ENCODE results near the gene TRUB2.
"Not testable (repeated sequence)": the region's sequence is repeated elsewhere in the genome, so short reads cannot be mapped to it uniquely, and the experiment has no call there.

TRUB2 gene

GRCh38 chr9:128340691-128341434 lies 18.6 kb upstream of the TRUB2 start:
- peak; percentile 64 for DNase-seq

GRCh38 chr9:128339761-128340690 lies 17.8 kb upstream of the TRUB2 start, which contains the start of gene SLC27A4:
TSS of gene SLC27A4 (plus strand) at chr9:128340527. CDS start at chr9:128343133, 2,606 bp downstream.
- DNase-seq = peak; percentile 82

- DNase-seq = not testable (repeated sequence)
Measured at GRCh38 chr9:128338852-128339614, 16.8 kb upstream of the TRUB2 start.

- no peak for DNase-seq
Measured at GRCh38 chr9:128337936-128338335, 15.7 kb upstream of the TRUB2 start.

DNA sequence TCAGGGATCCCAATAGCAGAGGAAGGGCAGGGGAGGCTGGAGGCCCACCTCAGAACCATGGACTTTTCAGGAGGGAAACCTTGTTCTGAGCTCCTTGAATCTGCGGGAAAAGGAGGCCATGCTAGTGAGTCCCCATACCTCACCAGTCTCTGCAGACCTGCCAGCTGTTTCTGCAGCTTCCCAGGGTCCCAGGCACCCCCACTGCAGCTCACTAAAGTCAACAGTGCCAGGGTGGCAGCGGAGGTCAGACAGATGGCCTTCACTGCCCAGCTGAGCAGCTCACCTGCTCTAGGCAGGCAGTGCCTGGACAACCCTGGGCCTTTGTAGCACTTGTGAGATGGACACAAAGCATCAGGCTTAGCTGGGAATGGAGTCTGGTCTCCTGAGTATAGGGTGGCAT lies 13.7 kb upstream of the TRUB2 start:
- DNase-seq = no peak

- DNase-seq = no peak
Measured at GRCh38 chr9:128335161-128335560, 12.9 kb upstream of the TRUB2 start.

- DNase-seq = no peak
Measured at GRCh38 chr9:128333451-128333869, 11.2 kb upstream of the TRUB2 start.

GRCh38 chr9:128325629-128326028 lies 3.4 kb upstream of the TRUB2 start:
- DNase-seq = no peak

GRCh38 chr9:128324401-128324800 lies 2.2 kb upstream of the TRUB2 start:
- no peak for DNase-seq

- no peak for DNase-seq
Measured at GRCh38 chr9:128323791-128324190, 1.5 kb upstream of the TRUB2 start.

DNA sequence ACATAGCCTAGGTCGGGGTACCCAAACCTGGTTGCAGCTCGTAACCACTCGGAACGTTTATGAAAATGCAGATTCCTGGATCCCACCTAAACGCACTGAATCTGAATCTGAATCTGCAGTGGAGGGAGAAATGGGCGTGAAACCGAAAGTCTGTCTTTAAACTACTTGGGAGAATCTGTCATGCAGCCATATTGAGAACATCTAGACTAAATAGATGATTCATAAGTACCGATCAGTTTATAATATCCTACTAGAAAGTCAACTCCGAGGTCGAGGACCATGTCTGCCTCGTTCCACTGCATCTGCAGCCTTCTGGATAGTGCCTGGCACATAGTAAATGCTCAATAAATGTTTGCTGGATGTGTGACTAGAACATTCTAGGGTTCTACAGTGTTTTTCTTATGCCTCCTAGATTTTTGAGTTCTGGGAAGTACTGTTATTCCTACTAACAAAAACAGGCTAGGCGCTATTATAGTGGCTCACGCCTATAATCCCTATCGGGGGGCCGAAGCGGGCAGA lies 1.0 kb upstream of the TRUB2 start:
- DNase-seq = no peak

DNA sequence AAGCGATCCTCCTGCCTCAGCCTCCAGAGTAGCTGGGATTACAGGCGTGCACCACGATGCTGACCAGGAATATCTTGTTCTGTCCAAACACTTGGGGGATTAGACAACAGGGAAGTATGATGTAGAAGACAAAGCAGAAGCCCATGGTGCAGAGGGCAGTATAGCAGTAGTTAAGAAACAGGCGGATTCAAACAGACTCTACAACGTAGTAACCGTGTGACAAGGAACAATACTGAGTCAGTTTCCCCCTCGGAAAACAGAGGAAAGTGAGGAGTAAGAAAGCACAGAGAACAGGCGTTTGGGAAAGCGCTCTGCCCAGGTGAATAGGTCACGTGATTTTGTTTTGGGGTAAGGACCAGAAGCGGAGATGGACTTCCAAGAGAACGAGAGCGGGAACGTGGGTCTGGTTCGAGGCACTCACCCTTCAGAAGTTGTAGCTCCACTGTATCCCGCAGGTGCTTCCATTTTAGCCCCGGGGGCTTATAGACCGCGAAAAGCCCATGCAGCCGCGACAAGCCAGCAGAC lies 306 bp downstream of the TRUB2 start:
- no peak for DNase-seq

DNA sequence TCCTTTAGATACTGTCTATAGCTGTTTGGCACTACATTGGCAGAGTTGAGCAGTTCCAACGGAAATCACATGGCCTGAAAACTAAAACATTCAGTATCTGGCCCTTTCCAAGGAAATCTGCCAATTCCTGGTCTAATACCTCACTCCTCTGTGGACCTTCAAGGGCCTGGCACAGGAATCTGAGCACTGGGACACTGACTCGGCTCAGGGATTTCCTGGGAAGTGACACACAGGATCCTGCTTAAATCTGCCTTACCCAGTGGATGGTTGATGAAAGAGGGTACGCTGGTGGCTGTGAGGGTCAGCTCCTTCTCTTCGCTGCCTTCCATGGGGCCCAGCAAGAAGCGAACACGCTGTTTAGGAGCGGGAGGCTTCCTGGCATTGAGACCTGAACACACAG lies 904 bp downstream of the TRUB2 start:
- DNase-seq = no peak

DNA sequence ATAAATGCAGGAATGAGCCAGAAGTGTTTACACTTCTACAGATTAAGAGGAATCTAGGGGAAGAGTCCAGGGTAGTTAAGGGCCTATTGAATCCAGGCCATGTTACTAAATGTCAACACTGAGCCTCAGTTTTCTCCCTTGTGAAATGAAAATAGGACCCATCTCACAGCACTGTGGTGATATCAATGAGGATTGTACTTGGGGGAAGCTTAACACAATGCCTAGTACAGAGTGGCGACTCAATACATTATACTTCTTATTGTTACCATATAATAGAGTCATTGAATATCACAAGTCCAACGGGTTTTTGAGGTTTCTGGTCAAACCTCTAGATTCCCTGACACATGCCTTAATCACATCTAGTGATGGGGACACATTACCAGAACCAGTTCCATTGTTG lies 4.6 kb downstream of the TRUB2 start:
- DNase-seq = no peak

DNA sequence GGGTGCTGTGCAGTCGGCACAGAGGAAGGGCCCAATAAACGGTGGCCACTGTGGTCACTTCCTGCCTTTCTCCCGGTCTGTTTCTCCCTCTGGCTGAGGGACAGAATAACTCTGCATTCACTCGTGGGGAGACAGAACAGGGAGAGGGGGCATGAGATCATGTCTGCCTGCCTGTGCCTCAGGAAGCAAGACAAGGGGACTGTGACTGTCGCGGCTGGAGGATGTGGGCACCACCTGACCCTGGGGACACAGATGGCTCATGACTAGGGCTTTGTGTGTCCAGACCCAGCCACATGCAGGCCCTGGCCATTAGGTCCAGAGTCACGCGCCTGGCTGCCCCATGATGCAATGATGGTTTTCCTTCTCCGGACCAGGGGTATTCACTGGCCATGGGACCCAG lies 5.8 kb downstream of the TRUB2 start:
- no peak for DNase-seq

- no peak for DNase-seq
Measured at GRCh38 chr9:128314697-128315096, 7.5 kb downstream of the TRUB2 start.

DNA sequence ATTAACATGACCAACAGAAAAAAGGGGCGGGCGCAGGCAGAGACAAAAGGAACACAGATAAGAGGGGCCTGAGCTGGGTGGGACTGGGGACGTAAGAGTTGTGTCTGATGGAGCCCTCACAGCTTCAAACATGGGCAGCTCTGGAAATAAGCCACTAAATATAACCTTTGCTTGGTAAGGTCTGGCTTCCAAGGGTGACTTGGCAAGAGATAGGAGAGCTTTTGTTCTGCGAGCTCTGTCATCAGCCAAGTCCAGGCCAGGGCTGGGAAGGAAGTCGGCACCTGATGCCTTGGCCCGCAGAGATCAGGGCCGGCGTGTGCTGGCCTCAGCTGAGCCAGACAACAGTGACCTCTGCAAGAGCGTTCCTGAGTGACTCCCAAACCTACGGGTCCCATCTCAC lies 11.8 kb downstream of the TRUB2 start:
- DNase-seq = no peak

DNA sequence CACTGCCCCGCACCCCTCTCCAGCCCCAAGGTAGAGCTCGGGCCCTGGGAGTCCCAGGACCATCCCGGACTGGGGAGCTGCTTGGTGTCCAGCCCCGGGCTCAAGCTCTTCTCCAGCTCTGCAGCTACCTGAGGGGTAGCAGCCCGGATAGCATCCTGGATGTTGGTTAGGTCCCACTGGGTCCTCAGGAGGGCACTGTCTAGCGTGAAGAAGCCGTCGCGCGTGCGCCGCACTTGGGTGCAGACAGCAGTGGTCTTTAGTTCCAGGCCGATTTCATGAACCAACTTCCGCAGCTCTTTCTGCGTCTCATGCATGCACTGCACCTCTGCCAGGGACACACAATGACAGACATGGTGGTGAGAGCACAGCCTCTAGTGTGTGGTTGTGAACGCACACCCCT lies 12.7 kb downstream of the TRUB2 start:
- DNase-seq = no peak

DNA sequence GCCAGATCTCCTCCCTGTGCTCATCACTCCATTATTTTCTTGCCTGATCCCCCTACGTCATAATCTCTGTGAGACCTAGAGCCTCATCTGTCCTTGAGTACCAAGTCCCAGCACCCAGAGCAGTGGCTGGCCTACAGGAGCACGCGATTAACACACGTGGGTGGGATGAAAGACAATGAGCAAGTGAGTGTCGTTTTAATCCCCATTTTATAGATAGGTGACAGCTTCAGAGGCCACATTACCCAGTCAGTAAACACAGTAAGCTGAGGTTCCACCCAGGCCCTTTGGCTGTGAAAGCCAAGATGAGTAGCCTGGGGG lies 17.3 kb downstream of the TRUB2 start:
- DNase-seq = no peak

- no peak for DNase-seq
Measured at GRCh38 chr9:128304136-128304970, 17.9 kb downstream of the TRUB2 start.

- DNase-seq = no peak
Measured at GRCh38 chr9:128298535-128299482, 23.4 kb downstream of the TRUB2 start.

All from retina (tissue), 1 donor.